Body of pancreas (tissue), 4 donors: ENCODE measurements around the gene STPG1. TPM values are rescaled to one million over a fixed set of nuclear protein-coding genes. Genes with fewer than 3 reads are reported as not detected.

ENCODE experiments used
- ATAC-seq: fragments of 150-250 bp; one replicate; pipeline ENCODE4 v1.9.1; 2016
- DNase-seq, 4 donors: peaks; one replicate each; pipeline ENCODE4 v3.0.0-alpha.2; 2019
- H3K27ac ChIP-seq, 4 donors: fragments of 200-600 bp; sonication (generic); 1 replicate in 3 of 4; 2 replicates in 1 of 4; pipeline versions ENCODE4 v1.5.1 to v1.6.1; 2016 to 2019; ENCODE audit warnings: mild to moderate bottlenecking in 1 of 4, mixed read lengths in 1 of 4, moderate library complexity in 1 of 4
- H3K27me3 ChIP-seq, 2 donors: fragments of 200-600 bp; sonication (generic); one replicate each; pipeline ENCODE4 v1.6.0; 2016; ENCODE audit warnings: mild to moderate bottlenecking in 1 of 2
- H3K36me3 ChIP-seq, 2 donors: fragments of 200-600 bp; sonication (generic); replicated peaks in 1 of 2; 2 replicates each; pipeline ENCODE4 v1.5.1; 2016; ENCODE audit warnings: low read depth in 2 of 2; ENCODE audit not compliant: insufficient read depth in 1 of 2
- H3K4me1 ChIP-seq: fragments of 200-600 bp; sonication (generic); one replicate; pipeline ENCODE4 v1.6.0; 2016
- H3K4me3 ChIP-seq, 2 donors: fragments of 200-600 bp; sonication (generic); 1 replicate in 1 of 2; 2 replicates in 1 of 2; pipeline ENCODE4 v1.5.1; 2016 to 2019
- H3K9me3 ChIP-seq, 3 donors: fragments of 200-600 bp; sonication (generic); 1 replicate in 2 of 3; 2 replicates in 1 of 3; pipeline ENCODE4 v1.5.1; 2016
- CTCF ChIP-seq, 7 experiments: fragments of 450-650 bp in 4 of 7; fragments of 200-600 bp in 3 of 7; sonication (generic) in 3 of 7; IDR thresholded peaks; one replicate each; pipeline ENCODE4 v1.5.1; 2016 to 2019; ENCODE audit warnings: antibody characterized with exemption in 7 of 7
- POLR2A ChIP-seq, 3 donors: fragments of 450-650 bp; IDR thresholded peaks; one replicate each; pipeline ENCODE4 v1.6.1; 2016; ENCODE audit warnings: antibody characterized with exemption in 3 of 3, mild to moderate bottlenecking in 2 of 3
- WGBS, 2 donors: methylation state at CpG; one replicate each; pipeline ENCODE4 v1.1.5; 2017; 5-methylcytosine and 5-hydroxymethylcytosine counted together
- intact Hi-C: fragments of 100-400 bp; cut with DNase I; formaldehyde crosslinking; loops from one replicate; pipeline ENCODE4 v1.15.1; 2023
- total RNA-seq, 2 donors: library from RNA; depleted of rRNA; stranded (reverse); fragments of >200 nt; gene quantifications; one replicate each; pipeline ENCODE4 v1.1.0, GENCODE V29; 2016

STPG1 gene
- total RNA-seq, 2 donors from 2014 or later = 1.6 to 2.6 TPM

GRCh38 chr1:24369801-24370200 is 43.8 kb downstream of the STPG1 start:
- TF ChIP-seq CTCF (IDR thresholded peaks at IDR 0.05) (no peak), POLR2A (IDR thresholded peaks at IDR 0.05) (no peak)
- WGBS, 2 donors = 89% methylated on average over 4 of the region's 4 CpGs

GRCh38 chr1:24369199-24369598 is 44.4 kb downstream of the STPG1 start:
- peak in 1 of 4 donors; percentile 16 for DNase-seq
- 89 to 90% methylated on average over 4 of the region's 4 CpGs for WGBS, 2 donors
- intact Hi-C loops = no loop called here
- H3K9me3 ChIP-seq = no peaks in the 10 kb centered on the region
- H3K4me1 ChIP-seq = no peaks in the 10 kb centered on the region
- no peak for ATAC-seq
- no peak overlapping the region for H3K27ac ChIP-seq
- H3K4me3 ChIP-seq = no peak overlapping the region
- H3K36me3 ChIP-seq = no peaks in the 10 kb centered on the region
- TF ChIP-seq POLR2A (IDR thresholded peaks at IDR 0.05) (no peak), CTCF (IDR thresholded peaks at IDR 0.05) (no peak)
- H3K27me3 ChIP-seq = no peaks in the 10 kb centered on the region

More at GRCh38 chr1:24369801-24370200, 43.8 kb downstream of the STPG1 start:
- H3K4me1 ChIP-seq = no peaks in the 10 kb centered on the region
- intact Hi-C loops = no loop called here
- no peaks in the 10 kb centered on the region for H3K9me3 ChIP-seq
- no peak for DNase-seq
- H3K27ac ChIP-seq = no peak overlapping the region
- no peaks in the 10 kb centered on the region for H3K27me3 ChIP-seq
- no peaks in the 10 kb centered on the region for H3K36me3 ChIP-seq
- H3K4me3 ChIP-seq = no peak overlapping the region
- ATAC-seq = no peak

GRCh38 chr1:24366707-24367106 is 46.9 kb downstream of the STPG1 start:
- Histone ChIP-seq H3K36me3 (no peaks in the 10 kb centered on the region), H3K4me3 (no peak overlapping the region), H3K4me1 (no peaks in the 10 kb centered on the region), H3K9me3 (no peaks in the 10 kb centered on the region), H3K27me3 (no peaks in the 10 kb centered on the region), H3K27ac (no peak overlapping the region)
- no peak for DNase-seq
- WGBS, 2 donors = 93 to 98% methylated on average over 8 to 9 of the region's 9 CpGs
- intact Hi-C loops = no loop called here
- no peak for ATAC-seq
- TF ChIP-seq POLR2A (IDR thresholded peaks at IDR 0.05) (no peak), CTCF (IDR thresholded peaks at IDR 0.05) (no peak)

- 82 to 87% methylated on average over 11 of the region's 11 CpGs for WGBS, 2 donors
- intact Hi-C loops = no loop called here
- H3K4me3 ChIP-seq = no peak overlapping the region
- H3K9me3 ChIP-seq = no peaks in the 10 kb centered on the region
- H3K36me3 ChIP-seq = no peaks in the 10 kb centered on the region
- no peak for ATAC-seq
- no peaks in the 10 kb centered on the region for H3K27me3 ChIP-seq
- peak in 1 of 4 donors; percentile 7 for DNase-seq
- H3K27ac ChIP-seq = no peak overlapping the region
- TF ChIP-seq CTCF (IDR thresholded peaks at IDR 0.05) = no peak
- TF ChIP-seq POLR2A (IDR thresholded peaks at IDR 0.05) = no peak
- no peaks in the 10 kb centered on the region for H3K4me1 ChIP-seq
Measured at GRCh38 chr1:24364975-24365678, 48.5 kb downstream of the STPG1 start.

GRCh38 chr1:24364605-24364974 is 49.0 kb downstream of the STPG1 start:
- TF ChIP-seq CTCF (IDR thresholded peaks at IDR 0.05) (no peak), POLR2A (IDR thresholded peaks at IDR 0.05) (no peak)
- no peaks in the 10 kb centered on the region for H3K4me1 ChIP-seq
- intact Hi-C loops = no loop called here
- H3K27me3 ChIP-seq = no peaks in the 10 kb centered on the region
- ATAC-seq (no peak), DNase-seq (no peak)
- H3K27ac ChIP-seq = no peak overlapping the region
- WGBS, 2 donors = 66 to 71% methylated on average over 1 to 2 of the region's 2 CpGs
- no peak overlapping the region for H3K4me3 ChIP-seq
- no peaks in the 10 kb centered on the region for H3K36me3 ChIP-seq
- H3K9me3 ChIP-seq = no peaks in the 10 kb centered on the region
